DMS 273 (cell line): ENCODE measurements around the gene NCAPG.
A peak's percentile ranks its signal among the peaks of the same experiment; 100 is the strongest.

ENCODE experiments used
- DNase-seq: peaks from one replicate; lab custom pipeline; 2025; ENCODE audit not compliant: unreplicated experiment; lab: John Stamatoyannopoulos, UW

NCAPG gene

GRCh38 chr4:17810260-17811077 lies at the start of gene NCAPG, which contains the start of gene DCAF16:
TSS of gene NCAPG (plus strand) at chr4:17810979. CDS start at chr4:17811078, 99 bp downstream.
TSS of gene DCAF16 (minus strand) at chr4:17810757. CDS start at chr4:17804141, 6,616 bp downstream.
- peak; percentile 99 for DNase-seq

- DNase-seq = peak; percentile 20
Measured at GRCh38 chr4:17761062-17761461, 49.7 kb upstream of the NCAPG start.

- DNase-seq = peak; percentile 73
Measured at GRCh38 chr4:17762726-17763125, 48.1 kb upstream of the NCAPG start.

GRCh38 chr4:17763416-17763815 lies 47.4 kb upstream of the NCAPG start:
- DNase-seq = peak; percentile 29

- DNase-seq = peak; percentile 84
Measured at GRCh38 chr4:17763931-17764330, 46.8 kb upstream of the NCAPG start.

- DNase-seq = no peak
Measured at GRCh38 chr4:17765514-17766286, 45.1 kb upstream of the NCAPG start.

- no peak for DNase-seq
Measured at GRCh38 chr4:17766826-17767458, 43.8 kb upstream of the NCAPG start.

GRCh38 chr4:17769406-17770174 lies 41.2 kb upstream of the NCAPG start:
- DNase-seq = peak; percentile 14

- no peak for DNase-seq
Measured at GRCh38 chr4:17770845-17771244, 39.9 kb upstream of the NCAPG start.

GRCh38 chr4:17771284-17771908 lies 39.4 kb upstream of the NCAPG start:
- DNase-seq = peak; percentile 93

- peak; percentile 36 for DNase-seq
Measured at GRCh38 chr4:17773135-17773698, 37.6 kb upstream of the NCAPG start.

GRCh38 chr4:17778431-17778830 lies 32.3 kb upstream of the NCAPG start:
- no peak for DNase-seq

- peak; percentile 76 for DNase-seq
Measured at GRCh38 chr4:17780501-17781299, 30.1 kb upstream of the NCAPG start.

GRCh38 chr4:17781300-17782287 lies 29.2 kb upstream of the NCAPG start, which contains the start of gene FAM184B:
TSS of gene FAM184B (minus strand) at chr4:17781621. CDS start at chr4:17781299, 322 bp downstream.
- peak; percentile 76 for DNase-seq

- peak; percentile 47 for DNase-seq
Measured at GRCh38 chr4:17785858-17786257, 24.9 kb upstream of the NCAPG start.

- DNase-seq = no peak
Measured at GRCh38 chr4:17786567-17786966, 24.2 kb upstream of the NCAPG start.

GRCh38 chr4:17787315-17787714 lies 23.5 kb upstream of the NCAPG start:
- DNase-seq = no peak

GRCh38 chr4:17788956-17789355 lies 21.8 kb upstream of the NCAPG start:
- no peak for DNase-seq
